22Rv1 (cell line): ENCODE data around the gene RGS18.

Experiments
- H3K27ac ChIP-seq: fragments of 450-650 bp; 2 replicates; pipeline ENCODE4 v1.5.1; 2017
- ZFX ChIP-seq: fragments of 450-650 bp; IDR thresholded peaks from 2 replicates; pipeline ENCODE4 v1.6.1; 2017; ENCODE audit warnings: antibody characterized with exemption, borderline replicate concordance
- TF ChIP-seq, protein P1 (sequence below): fragments of 450-650 bp; IDR thresholded peaks from 2 replicates; pipeline ENCODE4 v1.5.1; 2017; ENCODE audit warnings: mild to moderate bottlenecking

Gene RGS18, protein sequence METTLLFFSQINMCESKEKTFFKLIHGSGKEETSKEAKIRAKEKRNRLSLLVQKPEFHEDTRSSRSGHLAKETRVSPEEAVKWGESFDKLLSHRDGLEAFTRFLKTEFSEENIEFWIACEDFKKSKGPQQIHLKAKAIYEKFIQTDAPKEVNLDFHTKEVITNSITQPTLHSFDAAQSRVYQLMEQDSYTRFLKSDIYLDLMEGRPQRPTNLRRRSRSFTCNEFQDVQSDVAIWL

DNA sequence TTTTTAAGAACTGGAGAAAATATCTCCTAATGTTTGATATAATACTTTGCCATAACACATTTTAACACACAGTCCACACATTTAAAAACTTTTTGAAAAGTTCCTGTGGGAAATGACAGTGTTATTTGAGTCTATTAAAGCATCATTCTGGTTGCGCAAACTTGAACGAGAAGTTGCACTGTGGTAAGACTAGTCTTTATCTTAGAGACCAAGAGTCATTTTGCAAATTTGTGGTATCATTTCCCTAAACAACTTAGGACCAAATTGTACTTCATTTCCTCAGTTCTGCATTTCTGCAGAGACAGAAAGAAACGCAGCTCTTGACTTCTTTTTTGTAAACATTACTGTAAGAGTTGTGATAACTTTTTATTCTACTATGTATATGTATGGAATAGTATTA is at the start of gene RGS18:
TSS of gene RGS18 (plus strand) at position 282 of the 400 bp plus-strand sequence. CDS start 176 bp downstream, outside the sequence.
- TF ChIP-seq ZFX: no peak
- TF ChIP-seq, protein P1, sequence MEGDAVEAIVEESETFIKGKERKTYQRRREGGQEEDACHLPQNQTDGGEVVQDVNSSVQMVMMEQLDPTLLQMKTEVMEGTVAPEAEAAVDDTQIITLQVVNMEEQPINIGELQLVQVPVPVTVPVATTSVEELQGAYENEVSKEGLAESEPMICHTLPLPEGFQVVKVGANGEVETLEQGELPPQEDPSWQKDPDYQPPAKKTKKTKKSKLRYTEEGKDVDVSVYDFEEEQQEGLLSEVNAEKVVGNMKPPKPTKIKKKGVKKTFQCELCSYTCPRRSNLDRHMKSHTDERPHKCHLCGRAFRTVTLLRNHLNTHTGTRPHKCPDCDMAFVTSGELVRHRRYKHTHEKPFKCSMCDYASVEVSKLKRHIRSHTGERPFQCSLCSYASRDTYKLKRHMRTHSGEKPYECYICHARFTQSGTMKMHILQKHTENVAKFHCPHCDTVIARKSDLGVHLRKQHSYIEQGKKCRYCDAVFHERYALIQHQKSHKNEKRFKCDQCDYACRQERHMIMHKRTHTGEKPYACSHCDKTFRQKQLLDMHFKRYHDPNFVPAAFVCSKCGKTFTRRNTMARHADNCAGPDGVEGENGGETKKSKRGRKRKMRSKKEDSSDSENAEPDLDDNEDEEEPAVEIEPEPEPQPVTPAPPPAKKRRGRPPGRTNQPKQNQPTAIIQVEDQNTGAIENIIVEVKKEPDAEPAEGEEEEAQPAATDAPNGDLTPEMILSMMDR: no peak
- no peak within 1 kb of the TSS for H3K27ac ChIP-seq

DNA sequence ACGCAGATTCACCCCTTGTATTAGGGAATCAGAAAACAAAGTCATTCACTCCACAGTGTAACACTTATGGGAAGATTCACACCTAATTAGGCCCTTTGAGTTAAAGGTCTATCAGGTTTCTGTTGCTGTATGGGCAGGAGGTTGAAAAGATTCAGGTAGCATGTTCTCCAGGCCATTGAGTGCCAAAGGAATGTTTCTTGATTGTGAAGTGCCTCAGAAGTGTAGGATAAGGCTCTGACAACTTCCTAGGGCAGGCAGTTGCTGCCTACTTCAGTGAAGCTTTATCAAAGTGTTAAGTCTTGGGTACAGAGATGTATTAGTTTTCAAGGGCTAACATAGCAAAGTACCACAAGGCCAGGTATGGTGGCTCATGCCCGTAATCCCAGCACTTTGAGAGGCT is 48.7 kb upstream of the RGS18 start:
- TF ChIP-seq, protein P1: no peak
- no peak for TF ChIP-seq ZFX
- H3K27ac ChIP-seq: no peak overlapping the region

DNA sequence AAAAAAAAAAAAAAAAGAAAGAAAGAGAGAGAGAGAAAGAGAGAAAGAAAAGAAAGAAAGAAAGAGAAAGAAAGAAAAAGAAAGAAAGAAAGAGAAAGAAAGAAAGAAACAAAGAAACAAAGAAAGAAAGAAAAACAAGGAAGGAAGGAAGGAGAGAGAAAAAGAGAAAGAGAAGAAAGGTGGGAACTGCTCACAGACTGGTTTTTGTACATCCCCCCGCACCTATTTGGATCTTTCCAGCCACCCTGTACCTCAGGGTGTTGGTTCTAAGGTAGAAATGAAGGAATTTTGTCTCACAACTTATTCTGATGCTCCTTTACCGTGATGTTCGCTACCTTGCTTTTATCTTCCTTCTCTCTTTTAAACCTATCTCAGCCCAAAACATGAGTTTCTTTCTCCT is 43.3 kb upstream of the RGS18 start:
- TF ChIP-seq, protein P1: no peak
- TF ChIP-seq ZFX: no peak
- H3K27ac ChIP-seq: no peak overlapping the region

DNA sequence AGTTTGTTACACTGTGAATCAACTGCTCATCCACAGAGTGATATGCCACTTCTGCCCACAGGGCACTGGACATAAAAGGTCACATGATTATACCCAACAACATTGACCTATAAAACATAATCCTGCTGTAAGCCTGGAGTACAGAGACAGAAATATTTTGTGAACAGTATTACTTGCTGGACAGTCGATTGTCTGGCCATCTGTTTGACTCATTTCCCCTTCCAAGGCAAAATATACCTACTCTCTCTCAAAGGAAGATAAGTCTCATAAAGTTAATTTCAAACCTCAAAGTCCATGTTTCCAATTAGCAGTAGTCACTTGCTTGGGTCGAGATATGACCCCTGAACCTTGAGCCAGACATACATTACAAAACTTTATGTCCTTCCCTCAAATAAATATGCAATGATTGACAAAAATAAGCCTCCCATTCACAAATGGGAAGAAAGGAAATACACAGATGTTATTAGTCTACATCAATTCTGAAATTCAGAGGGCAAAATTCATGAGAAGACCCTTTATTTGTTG is 39.3 kb upstream of the RGS18 start:
- no peak for TF ChIP-seq ZFX
- TF ChIP-seq, protein P1: no peak
- no peak overlapping the region for H3K27ac ChIP-seq

DNA sequence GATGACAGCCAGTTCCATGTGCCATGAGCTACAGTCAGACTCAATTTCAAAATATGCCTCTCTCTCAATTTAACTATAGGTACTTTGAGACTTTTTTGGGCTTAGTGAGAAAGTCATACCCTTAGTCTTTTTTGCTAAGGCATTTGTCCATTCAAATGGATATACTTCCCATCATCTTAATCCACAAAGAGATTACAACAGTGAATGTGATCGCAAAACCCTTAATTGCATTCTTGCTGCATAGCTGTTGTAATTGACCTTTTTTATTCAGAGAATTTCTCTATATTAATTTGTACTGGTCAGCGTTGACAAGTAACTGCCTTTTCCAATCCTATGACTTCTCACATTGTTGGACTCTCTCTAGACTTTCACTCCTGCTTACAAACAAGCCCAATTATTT is 38.6 kb upstream of the RGS18 start:
- TF ChIP-seq, protein P1: no peak
- TF ChIP-seq ZFX: no peak
- no peak overlapping the region for H3K27ac ChIP-seq

DNA sequence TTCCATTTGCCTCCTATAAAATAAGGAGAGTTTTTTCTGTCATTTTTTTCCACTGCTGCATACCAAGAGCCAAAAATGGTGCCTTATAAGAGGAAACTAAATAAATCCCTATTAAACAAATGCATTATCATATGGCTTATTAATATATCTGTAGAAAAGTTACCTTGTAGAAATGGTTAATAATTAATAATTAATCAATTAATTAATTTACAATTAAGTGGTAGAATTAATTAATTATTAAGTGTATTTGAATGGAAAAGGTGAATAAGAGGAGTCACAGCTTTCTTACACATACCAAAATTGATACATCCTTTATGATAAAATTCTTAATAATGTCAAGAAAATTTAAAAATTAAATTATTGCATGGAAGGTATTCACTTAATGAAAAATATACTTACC is 35.6 kb upstream of the RGS18 start:
- TF ChIP-seq, protein P1: no peak
- no peak for TF ChIP-seq ZFX
- no peak overlapping the region for H3K27ac ChIP-seq

DNA sequence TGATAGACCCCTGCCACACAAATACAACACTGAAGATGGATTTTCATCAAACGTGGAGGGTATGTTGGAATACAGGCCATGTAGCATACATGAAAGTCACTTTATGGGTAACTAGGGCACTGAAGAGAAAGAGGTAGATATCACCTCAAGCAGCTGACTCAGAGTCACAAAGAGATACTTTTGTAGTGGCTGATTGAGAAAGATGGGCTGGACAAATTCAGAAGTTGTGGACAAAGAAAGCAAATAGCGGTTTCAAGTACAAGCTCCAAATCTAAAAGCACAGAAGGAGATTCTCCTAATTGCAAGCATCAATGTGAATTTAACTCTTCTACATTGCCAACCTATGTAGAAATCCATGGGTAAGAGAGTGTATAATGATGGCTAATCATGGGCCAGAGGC is 35.0 kb upstream of the RGS18 start:
- no peak overlapping the region for H3K27ac ChIP-seq
- TF ChIP-seq, protein P1: no peak
- no peak for TF ChIP-seq ZFX
